CD4-positive, CD25-positive, alpha-beta regulatory T cell (primary cell): ENCODE results near the gene EPHB2. TPM values are rescaled to one million over a fixed set of nuclear protein-coding genes. Genes with fewer than 3 reads are reported as not detected.

Experiments used
- ATAC-seq, 2 donors: fragments of 150-1000 bp; cut with Tn5 transposase; one replicate each; pipeline ENCODE4 v1.10.0; 2021; ENCODE audit warnings: low read depth in 2 of 2, moderate number of reproducible peaks in 2 of 2, moderate library complexity in 1 of 2
- DNase-seq, 3 donors: peaks; one replicate each; pipeline versions ENCODE4 v3.0.0 to v3.0.0-alpha.2; 2012 to 2022; ENCODE audit warnings: mixed read lengths in 1 of 3
- H3K27ac ChIP-seq: one replicate; pipeline ENCODE4 v1.7.0; 2013; ENCODE audit warnings: mild to moderate bottlenecking, low read length; ENCODE audit not compliant: insufficient read depth, poor library complexity, severe bottlenecking
- H3K27me3 ChIP-seq: one replicate; pipeline ENCODE4 v1.7.0; 2013; ENCODE audit warnings: low read length; ENCODE audit not compliant: control insufficient read depth, insufficient read depth
- H3K36me3 ChIP-seq: one replicate; pipeline ENCODE4 v1.7.0; 2013; ENCODE audit warnings: mild to moderate bottlenecking, low read length, moderate library complexity; ENCODE audit not compliant: control insufficient read depth, insufficient read depth
- H3K4me1 ChIP-seq: 2 replicates; pipeline ENCODE4 v1.7.0; 2013; ENCODE audit warnings: mild to moderate bottlenecking, low read length; ENCODE audit not compliant: insufficient read depth, control insufficient read depth, poor library complexity, severe bottlenecking
- H3K4me3 ChIP-seq: one replicate; pipeline ENCODE4 v1.7.0; 2013; ENCODE audit warnings: low read depth, mild to moderate bottlenecking, low read length, moderate library complexity
- H3K9me3 ChIP-seq, 2 experiments: 1 replicate in 1 of 2; 2 replicates in 1 of 2; pipeline ENCODE4 v1.7.0; 2013; ENCODE audit warnings: low read length in 2 of 2, mild to moderate bottlenecking in 1 of 2, moderate library complexity in 1 of 2; ENCODE audit not compliant: control insufficient read depth in 2 of 2
- H3K27ac Mint-ChIP-seq, 3 donors: one replicate each; pipeline ENCODE4 v1.8.0; 2020 to 2022; ENCODE audit warnings: mild to moderate bottlenecking in 3 of 3, mixed read lengths in 3 of 3, moderate library complexity in 2 of 3
- H3K27me3 Mint-ChIP-seq: one replicate; pipeline ENCODE4 v1.8.0; 2022; ENCODE audit warnings: mild to moderate bottlenecking, mixed read lengths
- H3K36me3 Mint-ChIP-seq: one replicate; pipeline ENCODE4 v1.8.0; 2020; ENCODE audit warnings: mixed read lengths
- H3K4me1 Mint-ChIP-seq, 4 donors: one replicate each; pipeline ENCODE4 v1.8.0; 2020 to 2022; ENCODE audit warnings: mixed read lengths in 4 of 4, mild to moderate bottlenecking in 1 of 4
- H3K4me3 Mint-ChIP-seq, 4 donors: one replicate each; pipeline ENCODE4 v1.8.0; 2020 to 2022; ENCODE audit warnings: mild to moderate bottlenecking in 4 of 4, mixed read lengths in 4 of 4, moderate library complexity in 3 of 4
- H3K9me3 Mint-ChIP-seq, 7 donors: one replicate each; pipeline ENCODE4 v1.8.0; 2020 to 2022; ENCODE audit warnings: mixed read lengths in 7 of 7, mild to moderate bottlenecking in 3 of 7, moderate library complexity in 2 of 7
- polyA plus RNA-seq, 4 donors: library from polyadenylated mRNA; unstranded; fragments of 300-500 nt; fragmentation: Illumina TruSeq; gene quantifications; one replicate each; pipeline ENCODE4 v1.2.3, GENCODE V29; 2021
- total RNA-seq: library from RNA; stranded (reverse); gene quantifications from one replicate; pipeline ENCODE4 v1.2.3, GENCODE V29; 2022

Gene EPHB2
- total and polyA plus RNA-seq, 5 donors from 2014 or later = not detected

GRCh38 chr1:22816067-22816775 is 105.6 kb downstream of the EPHB2 start:
- no peak for DNase-seq
- H3K27me3 Mint-ChIP-seq = no peaks in the 10 kb centered on the region
- Histone ChIP-seq H3K36me3 (no peaks in the 10 kb centered on the region), H3K4me3 (no peak overlapping the region), H3K27me3 (no peaks in the 10 kb centered on the region), H3K27ac (no peak overlapping the region), H3K9me3 (no peaks in the 10 kb centered on the region), H3K4me1 (no peaks in the 10 kb centered on the region)
- H3K27ac Mint-ChIP-seq = no peak overlapping the region
- peaks cover 0 to 2% (median 0%) of the 10 kb centered on the region in 7 donors for H3K9me3 Mint-ChIP-seq
- no peak for ATAC-seq
- H3K4me3 Mint-ChIP-seq = no peak overlapping the region
- no peaks in the 10 kb centered on the region for H3K36me3 Mint-ChIP-seq
- H3K4me1 Mint-ChIP-seq = no peaks in the 10 kb centered on the region

DNA sequence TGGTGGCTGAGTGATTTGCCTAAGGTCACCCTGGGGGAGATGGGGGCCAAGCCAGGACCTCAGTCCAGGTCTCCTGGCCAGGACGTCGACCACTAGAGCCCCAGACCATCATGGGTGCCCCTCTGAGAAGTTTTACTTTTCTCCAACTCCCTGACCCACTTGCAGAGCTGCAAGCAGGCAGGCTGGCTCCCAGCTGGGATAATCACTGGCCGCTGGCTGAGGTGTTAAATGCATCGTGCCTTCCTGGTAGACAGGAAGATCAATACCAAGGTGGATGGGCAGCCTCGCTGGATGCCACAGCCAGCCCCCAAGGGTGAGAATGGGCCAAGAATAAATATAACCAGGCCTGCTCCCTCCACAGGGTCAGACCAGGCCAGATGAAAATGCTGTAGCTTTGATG is 106.2 kb downstream of the EPHB2 start:
- no peak overlapping the region for H3K27ac ChIP-seq
- no peak overlapping the region for H3K4me3 Mint-ChIP-seq
- H3K9me3 Mint-ChIP-seq = peaks cover 0 to 2% (median 0%) of the 10 kb centered on the region in 7 donors
- H3K36me3 ChIP-seq = no peaks in the 10 kb centered on the region
- H3K27me3 Mint-ChIP-seq = no peaks in the 10 kb centered on the region
- no peak for ATAC-seq
- no peaks in the 10 kb centered on the region for H3K4me1 Mint-ChIP-seq
- H3K4me1 ChIP-seq = no peaks in the 10 kb centered on the region
- H3K4me3 ChIP-seq = no peak overlapping the region
- H3K9me3 ChIP-seq = no peaks in the 10 kb centered on the region
- no peak overlapping the region for H3K27ac Mint-ChIP-seq
- no peaks in the 10 kb centered on the region for H3K36me3 Mint-ChIP-seq
- no peak for DNase-seq
- no peaks in the 10 kb centered on the region for H3K27me3 ChIP-seq

DNA sequence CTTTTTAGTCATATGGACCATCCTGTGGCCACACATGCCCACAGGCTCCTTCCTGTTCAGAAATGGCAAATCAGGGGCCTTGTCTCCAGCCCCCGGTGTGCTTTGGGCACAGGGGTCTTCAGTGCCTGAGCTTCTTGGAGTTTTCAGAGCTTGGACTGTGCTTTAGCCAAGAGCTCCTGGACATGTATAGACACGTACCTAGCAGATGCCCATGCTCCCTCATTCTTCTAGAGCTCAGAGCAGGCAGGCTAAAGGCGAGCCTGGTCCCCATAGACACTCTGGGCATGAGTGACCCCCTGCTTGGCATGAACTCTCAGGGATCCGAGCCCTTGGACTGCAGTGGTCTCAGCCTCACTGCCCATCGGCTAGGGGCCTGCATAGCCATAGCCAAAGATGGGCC is 106.8 kb downstream of the EPHB2 start:
- H3K27me3 Mint-ChIP-seq = no peaks in the 10 kb centered on the region
- H3K9me3 Mint-ChIP-seq = peaks cover 0 to 2% (median 0%) of the 10 kb centered on the region in 7 donors
- H3K4me1 Mint-ChIP-seq = no peaks in the 10 kb centered on the region
- no peaks in the 10 kb centered on the region for H3K4me1 ChIP-seq
- DNase-seq (no peak), ATAC-seq (no peak)
- H3K36me3 ChIP-seq = no peaks in the 10 kb centered on the region
- no peaks in the 10 kb centered on the region for H3K9me3 ChIP-seq
- H3K4me3 Mint-ChIP-seq = no peak overlapping the region
- H3K27me3 ChIP-seq = no peaks in the 10 kb centered on the region
- H3K27ac Mint-ChIP-seq = no peak overlapping the region
- H3K36me3 Mint-ChIP-seq = no peaks in the 10 kb centered on the region
- no peak overlapping the region for H3K27ac ChIP-seq
- H3K4me3 ChIP-seq = no peak overlapping the region

GRCh38 chr1:22818061-22818770 is 107.6 kb downstream of the EPHB2 start:
- H3K4me3 Mint-ChIP-seq = no peak overlapping the region
- H3K36me3 ChIP-seq = no peaks in the 10 kb centered on the region
- H3K9me3 ChIP-seq = no peaks in the 10 kb centered on the region
- H3K27me3 ChIP-seq = no peaks in the 10 kb centered on the region
- DNase-seq (no peak), ATAC-seq (no peak)
- H3K27ac Mint-ChIP-seq = peak overlapping the region in 1 of 3 donors; percentile 32
- H3K27me3 Mint-ChIP-seq = no peaks in the 10 kb centered on the region
- H3K9me3 Mint-ChIP-seq = peaks cover 0 to 2% (median 0%) of the 10 kb centered on the region in 7 donors
- no peaks in the 10 kb centered on the region for H3K4me1 ChIP-seq
- no peaks in the 10 kb centered on the region for H3K4me1 Mint-ChIP-seq
- H3K36me3 Mint-ChIP-seq = no peaks in the 10 kb centered on the region
- H3K4me3 ChIP-seq = no peak overlapping the region
- no peak overlapping the region for H3K27ac ChIP-seq

DNA sequence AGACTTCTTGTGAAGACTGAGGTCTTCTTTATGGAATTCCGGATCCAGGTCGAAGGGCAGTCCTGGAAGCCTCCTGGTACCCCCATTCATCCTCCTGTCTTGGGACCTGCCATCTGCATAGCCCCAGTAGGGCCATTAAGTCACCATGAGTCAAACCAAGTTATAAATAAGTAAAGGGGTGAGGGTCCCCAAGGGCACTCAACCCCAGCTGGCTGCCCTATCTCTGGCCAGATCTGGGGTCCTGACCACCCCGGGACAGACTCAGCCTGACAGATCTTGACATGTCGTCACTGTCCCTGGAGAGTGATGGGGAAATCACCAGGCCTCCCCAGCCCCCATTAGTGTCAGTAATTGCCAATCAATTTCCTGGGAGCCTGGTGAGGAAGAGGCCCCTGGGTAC is 108.7 kb downstream of the EPHB2 start:
- no peak for ATAC-seq
- Histone ChIP-seq H3K27ac (no peak overlapping the region), H3K9me3 (no peaks in the 10 kb centered on the region), H3K27me3 (no peaks in the 10 kb centered on the region), H3K4me1 (no peaks in the 10 kb centered on the region), H3K4me3 (no peak overlapping the region), H3K36me3 (no peaks in the 10 kb centered on the region)
- H3K4me3 Mint-ChIP-seq = no peak overlapping the region
- no peaks in the 10 kb centered on the region for H3K27me3 Mint-ChIP-seq
- H3K9me3 Mint-ChIP-seq = peaks cover 0 to 2% (median 0%) of the 10 kb centered on the region in 7 donors
- no peak overlapping the region for H3K27ac Mint-ChIP-seq
- H3K4me1 Mint-ChIP-seq = no peaks in the 10 kb centered on the region
- no peaks in the 10 kb centered on the region for H3K36me3 Mint-ChIP-seq
- DNase-seq = no peak

- ATAC-seq (no peak), DNase-seq (no peak)
- H3K4me3 Mint-ChIP-seq = no peak overlapping the region
- Histone ChIP-seq H3K9me3 (no peaks in the 10 kb centered on the region), H3K4me1 (no peaks in the 10 kb centered on the region), H3K36me3 (no peaks in the 10 kb centered on the region), H3K27ac (no peak overlapping the region), H3K4me3 (no peak overlapping the region), H3K27me3 (no peaks in the 10 kb centered on the region)
- no peaks in the 10 kb centered on the region for H3K4me1 Mint-ChIP-seq
- no peaks in the 10 kb centered on the region for H3K36me3 Mint-ChIP-seq
- peaks cover 4% of the 10 kb centered on the region for H3K27me3 Mint-ChIP-seq
- peaks cover 0 to 2% (median 0%) of the 10 kb centered on the region in 7 donors for H3K9me3 Mint-ChIP-seq
- no peak overlapping the region for H3K27ac Mint-ChIP-seq
Observed at GRCh38 chr1:22821027-22821426, 110.4 kb downstream of the EPHB2 start.

DNA sequence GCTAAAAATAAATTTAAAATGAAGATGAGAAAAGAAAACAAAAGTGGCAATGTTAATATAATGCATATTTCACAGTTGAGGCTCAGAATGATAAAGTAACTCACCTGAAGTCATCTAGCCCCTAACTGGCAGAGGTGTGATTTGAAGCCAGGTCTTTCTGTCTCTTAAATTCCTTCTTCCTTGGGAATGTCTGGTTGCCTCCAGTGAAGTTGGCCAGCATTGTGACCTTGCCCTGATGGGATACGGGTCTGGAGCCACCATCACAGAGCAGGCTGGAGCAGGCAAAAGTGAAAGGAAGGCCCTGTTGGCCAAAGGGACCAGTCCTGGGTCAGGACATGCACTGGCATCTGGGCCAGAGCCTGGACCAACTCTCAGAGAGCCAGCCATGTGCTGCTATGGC is 111.7 kb downstream of the EPHB2 start:
- Mint-ChIP-seq H3K4me1 (no peaks in the 10 kb centered on the region), H3K27me3 (peaks cover 4% of the 10 kb centered on the region), H3K4me3 (no peak overlapping the region), H3K9me3 (peaks cover 0 to 2% (median 0%) of the 10 kb centered on the region in 7 donors), H3K36me3 (no peaks in the 10 kb centered on the region), H3K27ac (peak overlapping the region in 1 of 3 donors; percentile 46)
- DNase-seq = no peak
- Histone ChIP-seq H3K9me3 (no peaks in the 10 kb centered on the region), H3K27ac (no peak overlapping the region), H3K36me3 (no peaks in the 10 kb centered on the region), H3K27me3 (no peaks in the 10 kb centered on the region), H3K4me3 (no peak overlapping the region), H3K4me1 (no peaks in the 10 kb centered on the region)
- ATAC-seq = no peak

- no peak for DNase-seq
- ATAC-seq = no peak
- Mint-ChIP-seq H3K27ac (no peak overlapping the region), H3K4me1 (no peaks in the 10 kb centered on the region), H3K4me3 (no peak overlapping the region), H3K9me3 (peaks cover 0 to 2% (median 0%) of the 10 kb centered on the region in 7 donors), H3K36me3 (no peaks in the 10 kb centered on the region), H3K27me3 (peaks cover 4% of the 10 kb centered on the region)
- Histone ChIP-seq H3K27me3 (no peaks in the 10 kb centered on the region), H3K27ac (no peak overlapping the region), H3K4me3 (no peak overlapping the region), H3K4me1 (no peaks in the 10 kb centered on the region), H3K9me3 (no peaks in the 10 kb centered on the region), H3K36me3 (no peaks in the 10 kb centered on the region)
Observed at GRCh38 chr1:22824466-22824865, 113.8 kb downstream of the EPHB2 start.
